Uterus (tissue), 4 donors: ENCODE results near the gene LRGUK. TPM values are rescaled to one million over a fixed set of nuclear protein-coding genes. Genes with fewer than 3 reads are reported as not detected.

Source experiments
- DNase-seq, 2 donors: peaks; one replicate each; pipeline ENCODE4 v3.0.0-alpha.2; 2019 to 2020
- H3K27ac ChIP-seq, 2 donors: fragments of 200-600 bp; sonication (generic); 1 replicate in 1 of 2; 2 replicates in 1 of 2; pipeline ENCODE4 v1.5.1; 2016 to 2018
- H3K27me3 ChIP-seq, 2 donors: fragments of 200-600 bp; sonication (generic); one replicate each; pipeline ENCODE4 v1.5.1; 2018 to 2019; ENCODE audit warnings: control low read depth in 1 of 2
- H3K36me3 ChIP-seq, 2 donors: fragments of 200-600 bp; sonication (generic); one replicate each; pipeline ENCODE4 v1.5.1; 2019; ENCODE audit warnings: control low read depth in 1 of 2
- H3K4me1 ChIP-seq, 2 donors: fragments of 200-600 bp; sonication (generic); one replicate each; pipeline ENCODE4 v1.5.1; 2018 to 2019; ENCODE audit warnings: control low read depth in 1 of 2
- H3K4me3 ChIP-seq, 2 donors: fragments of 200-600 bp; sonication (generic); 1 replicate in 1 of 2; 2 replicates in 1 of 2; pipeline ENCODE4 v1.5.1; 2018 to 2019; ENCODE audit warnings: mild to moderate bottlenecking in 1 of 2
- H3K9me3 ChIP-seq, 2 donors: fragments of 200-600 bp; sonication (generic); one replicate each; pipeline ENCODE4 v1.5.1; 2019; ENCODE audit warnings: control low read depth in 1 of 2
- POLR2A ChIP-seq, 2 donors: fragments of 450-650 bp; IDR thresholded peaks; one replicate each; pipeline ENCODE4 v1.6.1; 2016; ENCODE audit warnings: antibody characterized with exemption in 2 of 2, mild to moderate bottlenecking in 1 of 2, moderate library complexity in 1 of 2
- intact Hi-C: fragments of 100-400 bp; cut with DNase I; formaldehyde crosslinking; loops from one replicate; pipeline ENCODE4 v1.15.1; 2023; ENCODE audit warnings: low total_unique reads
- total RNA-seq, 4 donors: library from RNA; depleted of rRNA in 3 of 4; stranded (reverse); fragments of >200 nt in 3 of 4; gene quantifications; one replicate each; pipeline versions ENCODE4 v1.1.0 to v1.2.4, GENCODE V29; 2014 to 2023
- TF ChIP-seq, protein P1 (sequence below), 4 experiments: fragments of 200-600 bp in 2 of 4; fragments of 450-650 bp in 2 of 4; sonication (generic) in 2 of 4; IDR thresholded peaks; one replicate each; pipeline ENCODE4 v1.5.1; 2016 to 2019; ENCODE audit warnings: antibody characterized with exemption in 4 of 4, mild to moderate bottlenecking in 2 of 4, moderate library complexity in 1 of 4
- donor health status: DM: yes; HTN: yes; CAD: no.

Gene LRGUK
- total RNA-seq, 4 donors from 2014 or later: 0.91 to 3.8 (median 1.3) TPM; not detected in 1

- intact Hi-C loops: no loop called here
- Histone ChIP-seq H3K27ac (no peak overlapping the region), H3K4me3 (no peak overlapping the region), H3K36me3 (no peaks in the 10 kb centered on the region), H3K27me3 (no peaks in the 10 kb centered on the region), H3K9me3 (no peaks in the 10 kb centered on the region), H3K4me1 (no peaks in the 10 kb centered on the region)
- no peak for DNase-seq
- no peak for TF ChIP-seq POLR2A (IDR thresholded peaks at IDR 0.05)
- TF ChIP-seq, protein P1, sequence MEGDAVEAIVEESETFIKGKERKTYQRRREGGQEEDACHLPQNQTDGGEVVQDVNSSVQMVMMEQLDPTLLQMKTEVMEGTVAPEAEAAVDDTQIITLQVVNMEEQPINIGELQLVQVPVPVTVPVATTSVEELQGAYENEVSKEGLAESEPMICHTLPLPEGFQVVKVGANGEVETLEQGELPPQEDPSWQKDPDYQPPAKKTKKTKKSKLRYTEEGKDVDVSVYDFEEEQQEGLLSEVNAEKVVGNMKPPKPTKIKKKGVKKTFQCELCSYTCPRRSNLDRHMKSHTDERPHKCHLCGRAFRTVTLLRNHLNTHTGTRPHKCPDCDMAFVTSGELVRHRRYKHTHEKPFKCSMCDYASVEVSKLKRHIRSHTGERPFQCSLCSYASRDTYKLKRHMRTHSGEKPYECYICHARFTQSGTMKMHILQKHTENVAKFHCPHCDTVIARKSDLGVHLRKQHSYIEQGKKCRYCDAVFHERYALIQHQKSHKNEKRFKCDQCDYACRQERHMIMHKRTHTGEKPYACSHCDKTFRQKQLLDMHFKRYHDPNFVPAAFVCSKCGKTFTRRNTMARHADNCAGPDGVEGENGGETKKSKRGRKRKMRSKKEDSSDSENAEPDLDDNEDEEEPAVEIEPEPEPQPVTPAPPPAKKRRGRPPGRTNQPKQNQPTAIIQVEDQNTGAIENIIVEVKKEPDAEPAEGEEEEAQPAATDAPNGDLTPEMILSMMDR (IDR thresholded peaks at IDR 0.05): no peak
Observed at GRCh38 chr7:134191876-134192275, 64.7 kb downstream of the LRGUK start.

GRCh38 chr7:134193240-134193639, 66.1 kb downstream of the LRGUK start:
- Histone ChIP-seq H3K36me3 (no peaks in the 10 kb centered on the region), H3K27ac (no peak overlapping the region), H3K9me3 (no peaks in the 10 kb centered on the region), H3K4me1 (no peaks in the 10 kb centered on the region), H3K4me3 (no peak overlapping the region), H3K27me3 (no peaks in the 10 kb centered on the region)
- no peak for DNase-seq
- intact Hi-C loops: no loop called here
- no peak for TF ChIP-seq POLR2A (IDR thresholded peaks at IDR 0.05)
- TF ChIP-seq, protein P1 (IDR thresholded peaks at IDR 0.05): no peak

DNA sequence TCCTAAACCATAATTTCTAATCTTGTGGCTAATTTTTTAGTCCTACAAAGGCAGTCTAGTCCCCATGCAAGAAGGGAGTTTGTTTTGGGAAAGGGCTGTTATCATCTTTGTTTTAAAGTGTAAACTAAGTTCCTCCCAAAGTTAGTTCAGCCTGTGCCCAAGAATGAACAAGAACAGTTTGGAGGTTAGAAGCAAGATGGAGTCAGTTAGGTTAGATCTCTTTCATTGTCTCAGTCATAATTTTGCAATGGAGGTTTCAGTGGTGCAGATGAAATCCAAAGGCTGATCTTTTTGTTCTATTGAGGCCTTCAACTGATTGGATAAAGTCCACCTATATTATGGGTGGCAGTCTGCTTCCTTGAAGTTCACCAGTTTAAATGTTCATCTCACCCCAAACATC, 68.1 kb downstream of the LRGUK start:
- Histone ChIP-seq H3K4me1 (no peaks in the 10 kb centered on the region), H3K4me3 (no peak overlapping the region)
- TF ChIP-seq, protein P1 (IDR thresholded peaks at IDR 0.05): no peak
- TF ChIP-seq POLR2A (IDR thresholded peaks at IDR 0.05): no peak

DNA sequence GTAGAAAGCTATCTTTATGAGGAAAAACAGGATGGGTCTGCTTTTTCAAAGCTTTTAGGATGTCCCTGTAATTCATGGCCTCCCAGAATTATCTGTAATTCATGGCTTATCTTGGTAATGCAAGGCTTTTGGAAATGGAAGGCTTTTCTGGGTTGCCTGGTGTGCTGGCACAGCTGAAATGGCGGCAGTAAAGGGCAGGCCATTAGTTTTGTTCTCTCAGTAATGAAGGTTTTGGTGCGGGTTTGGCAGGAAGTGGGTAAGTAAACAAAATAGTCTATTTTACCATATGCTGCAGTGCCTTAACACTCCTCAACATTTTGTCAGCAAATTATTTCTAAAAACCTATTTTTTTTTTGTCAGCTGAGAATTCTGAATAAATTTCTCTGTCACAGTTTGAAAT, 69.3 kb downstream of the LRGUK start:
- TF ChIP-seq, protein P1 (IDR thresholded peaks at IDR 0.05): no peak
- no peak for TF ChIP-seq POLR2A (IDR thresholded peaks at IDR 0.05)
- no peaks in the 10 kb centered on the region for H3K9me3 ChIP-seq
- no peak for DNase-seq
- no peak overlapping the region for H3K27ac ChIP-seq
- H3K4me3 ChIP-seq: no peak overlapping the region
- no peaks in the 10 kb centered on the region for H3K27me3 ChIP-seq
- no peaks in the 10 kb centered on the region for H3K4me1 ChIP-seq
- H3K36me3 ChIP-seq: no peaks in the 10 kb centered on the region
- intact Hi-C loops: no loop called here

More for the DNA sequence above, 68.1 kb downstream of the LRGUK start:
- no peaks in the 10 kb centered on the region for H3K36me3 ChIP-seq
- no peaks in the 10 kb centered on the region for H3K9me3 ChIP-seq
- H3K27ac ChIP-seq: no peak overlapping the region
- intact Hi-C loops: no loop called here
- no peak for DNase-seq
- no peaks in the 10 kb centered on the region for H3K27me3 ChIP-seq

DNA sequence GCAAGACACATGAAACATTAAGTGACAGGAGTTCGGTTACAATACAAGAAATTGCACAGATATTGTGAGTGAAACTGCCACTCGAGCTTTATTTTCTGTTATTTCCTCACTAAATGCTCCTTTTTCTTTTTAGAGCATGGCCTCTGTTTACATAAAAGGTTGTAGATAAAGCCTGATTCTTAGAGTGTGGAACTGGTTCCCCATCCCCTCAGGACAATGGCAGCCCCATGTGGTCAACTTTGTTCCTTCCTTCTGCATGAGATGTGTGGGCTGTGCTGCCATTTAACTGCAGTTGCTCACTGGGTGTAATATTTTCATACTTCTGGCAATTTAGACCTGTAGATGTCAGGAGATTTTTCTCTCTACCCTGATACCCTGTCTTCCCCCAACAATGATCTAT, 70.2 kb downstream of the LRGUK start:
- no peak for TF ChIP-seq POLR2A (IDR thresholded peaks at IDR 0.05)
- TF ChIP-seq, protein P1 (IDR thresholded peaks at IDR 0.05): no peak
- intact Hi-C loops: no loop called here
- DNase-seq: no peak
- no peaks in the 10 kb centered on the region for H3K4me1 ChIP-seq
- H3K27me3 ChIP-seq: no peaks in the 10 kb centered on the region
- H3K27ac ChIP-seq: no peak overlapping the region
- no peaks in the 10 kb centered on the region for H3K36me3 ChIP-seq
- H3K4me3 ChIP-seq: no peak overlapping the region
- no peaks in the 10 kb centered on the region for H3K9me3 ChIP-seq
